Upper lobe of left lung (tissue), 4 donors: ENCODE results near the gene GPR55.

Experiments used
- POLR2AphosphoS5 ChIP-seq, 2 donors: sonication (generic); formaldehyde crosslinking; IDR thresholded peaks; one replicate each; pipeline ENCODE4 v1.5.1; 2017; ENCODE audit warnings: antibody characterized with exemption in 2 of 2
- TF ChIP-seq, protein P1 (sequence below), 6 experiments: fragments of 450-650 bp in 4 of 6; fragments of 200-600 bp in 2 of 6; sonication (generic) in 2 of 6; IDR thresholded peaks; one replicate each; pipeline ENCODE4 v1.5.1; 2016 to 2019; ENCODE audit warnings: antibody characterized with exemption in 6 of 6

GRCh38 chr2:230941202-230942180 is 16.4 kb upstream of the GPR55 start:
- TF ChIP-seq POLR2AphosphoS5 (IDR thresholded peaks at IDR 0.05), result no peak
- TF ChIP-seq, protein P1, sequence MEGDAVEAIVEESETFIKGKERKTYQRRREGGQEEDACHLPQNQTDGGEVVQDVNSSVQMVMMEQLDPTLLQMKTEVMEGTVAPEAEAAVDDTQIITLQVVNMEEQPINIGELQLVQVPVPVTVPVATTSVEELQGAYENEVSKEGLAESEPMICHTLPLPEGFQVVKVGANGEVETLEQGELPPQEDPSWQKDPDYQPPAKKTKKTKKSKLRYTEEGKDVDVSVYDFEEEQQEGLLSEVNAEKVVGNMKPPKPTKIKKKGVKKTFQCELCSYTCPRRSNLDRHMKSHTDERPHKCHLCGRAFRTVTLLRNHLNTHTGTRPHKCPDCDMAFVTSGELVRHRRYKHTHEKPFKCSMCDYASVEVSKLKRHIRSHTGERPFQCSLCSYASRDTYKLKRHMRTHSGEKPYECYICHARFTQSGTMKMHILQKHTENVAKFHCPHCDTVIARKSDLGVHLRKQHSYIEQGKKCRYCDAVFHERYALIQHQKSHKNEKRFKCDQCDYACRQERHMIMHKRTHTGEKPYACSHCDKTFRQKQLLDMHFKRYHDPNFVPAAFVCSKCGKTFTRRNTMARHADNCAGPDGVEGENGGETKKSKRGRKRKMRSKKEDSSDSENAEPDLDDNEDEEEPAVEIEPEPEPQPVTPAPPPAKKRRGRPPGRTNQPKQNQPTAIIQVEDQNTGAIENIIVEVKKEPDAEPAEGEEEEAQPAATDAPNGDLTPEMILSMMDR (IDR thresholded peaks at IDR 0.05), result no peak
